GM21528 (cell line): ENCODE data around the gene CORO2B.

Experiments
- ATAC-seq: cut with Tn5 transposase; IDR thresholded peaks from one replicate; pipeline ENCODE4 v1.9.1; 2021; ENCODE audit warnings: mild to moderate bottlenecking, moderate library complexity; ENCODE audit not compliant: unreplicated experiment, low FRiP score

Gene CORO2B

DNA sequence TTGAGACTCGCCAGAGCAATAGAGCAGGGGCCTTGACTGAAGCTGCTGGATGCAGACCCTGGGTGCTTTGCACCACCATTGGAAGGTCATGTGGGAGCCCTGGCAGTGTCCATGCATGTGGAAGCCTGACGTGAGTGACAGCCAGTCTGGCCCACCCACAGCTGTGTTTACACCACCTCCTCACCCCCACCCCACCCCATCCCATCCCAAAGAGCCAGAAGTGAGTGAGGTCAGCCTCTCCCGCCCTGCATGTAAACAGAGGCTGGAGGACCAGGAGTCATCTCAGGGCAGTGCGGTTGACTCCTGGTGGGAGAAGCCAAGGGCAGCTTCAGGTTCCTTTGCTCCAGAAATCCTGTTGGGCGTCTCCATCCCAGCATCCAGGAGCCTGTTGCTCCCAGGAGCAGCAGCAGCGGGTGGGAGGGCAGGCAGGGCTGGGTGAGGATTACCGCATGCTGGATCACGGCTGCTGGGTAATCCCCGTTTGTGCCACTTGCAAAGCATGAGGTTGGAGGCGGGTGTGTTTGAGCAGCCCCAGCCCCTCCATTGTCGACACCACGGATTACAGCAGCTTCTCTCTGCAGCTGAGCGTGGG is 44.6 kb downstream of the CORO2B start:
- ATAC-seq, result no peak

DNA sequence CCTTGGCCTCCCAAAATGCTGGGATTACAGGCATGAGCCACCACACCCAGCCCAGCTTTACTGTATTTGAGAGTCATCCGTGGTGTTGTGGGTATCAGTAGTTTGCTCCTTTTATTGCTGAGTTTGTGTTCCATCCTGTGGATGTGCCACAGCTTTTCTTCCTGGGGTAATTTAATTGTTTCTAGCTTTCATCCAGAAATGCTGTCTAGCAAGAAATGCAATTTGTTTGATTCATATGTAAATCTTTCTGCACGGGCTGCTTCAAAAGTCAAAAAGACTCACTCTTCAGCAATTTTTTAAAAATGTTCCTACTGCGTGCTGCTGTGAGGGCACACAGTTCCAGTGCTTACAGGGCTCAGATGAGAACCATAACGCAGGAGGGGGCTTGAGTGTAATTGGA is 47.1 kb downstream of the CORO2B start:
- ATAC-seq, result no peak

DNA sequence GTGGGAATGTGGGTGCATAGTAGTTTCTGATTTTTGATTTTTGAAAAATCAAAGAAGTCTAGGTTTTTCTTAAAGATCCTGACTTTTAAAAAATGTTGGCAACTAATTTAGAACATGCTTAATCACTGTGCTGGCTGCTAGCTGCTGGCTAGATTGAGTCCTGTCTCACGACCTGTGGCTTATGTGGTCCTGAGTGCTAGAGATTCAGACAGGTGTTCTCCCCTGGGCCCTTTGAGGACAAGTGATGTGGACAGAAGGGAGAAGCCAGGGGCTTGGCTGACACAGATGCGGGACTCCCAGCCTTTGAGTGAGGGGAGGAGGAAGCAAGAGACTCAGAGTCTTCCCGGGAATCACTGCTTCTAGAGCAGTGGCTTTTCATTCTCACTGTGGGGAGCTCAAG is 47.5 kb downstream of the CORO2B start:
- ATAC-seq, result no peak

DNA sequence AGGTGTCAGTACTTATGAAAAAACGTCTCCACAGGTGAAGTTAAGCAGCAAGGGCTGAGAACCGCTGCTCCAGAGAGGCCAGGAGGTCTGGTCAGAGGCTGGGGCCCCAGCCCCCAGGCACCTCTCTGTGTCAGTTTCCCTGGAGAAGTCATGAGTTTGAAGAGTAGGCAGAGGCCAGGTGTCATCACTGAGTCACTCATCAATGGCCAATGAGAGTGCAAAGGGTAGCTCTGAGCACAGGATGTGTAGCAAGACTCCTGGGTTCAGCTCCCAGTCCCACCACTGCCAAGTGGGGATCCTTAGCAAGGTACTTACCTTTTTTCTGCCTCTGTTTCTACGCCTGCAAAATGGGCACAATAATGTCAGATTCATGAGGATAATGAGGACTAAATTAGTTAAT is 47.9 kb downstream of the CORO2B start:
- ATAC-seq, result no peak

DNA sequence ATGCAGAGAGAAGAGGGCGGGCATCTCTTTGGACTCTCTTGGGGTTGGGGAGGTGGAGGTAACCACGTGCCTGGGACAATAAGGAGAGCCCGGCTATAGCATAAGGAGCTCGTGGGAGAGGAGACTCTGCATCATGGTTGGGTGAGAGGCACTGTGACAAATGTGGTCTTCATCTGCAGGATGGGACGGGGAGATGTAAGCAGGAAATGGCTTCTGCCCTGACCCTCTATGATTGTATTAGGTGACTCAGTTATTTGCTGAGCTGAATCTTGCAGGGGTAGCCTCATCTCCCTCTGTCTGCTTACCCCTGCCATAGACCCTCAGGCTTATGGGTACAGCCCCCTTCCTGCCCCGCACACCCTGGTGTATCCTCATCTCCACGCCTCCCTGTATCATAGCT is 48.7 kb downstream of the CORO2B start:
- no peak for ATAC-seq

DNA sequence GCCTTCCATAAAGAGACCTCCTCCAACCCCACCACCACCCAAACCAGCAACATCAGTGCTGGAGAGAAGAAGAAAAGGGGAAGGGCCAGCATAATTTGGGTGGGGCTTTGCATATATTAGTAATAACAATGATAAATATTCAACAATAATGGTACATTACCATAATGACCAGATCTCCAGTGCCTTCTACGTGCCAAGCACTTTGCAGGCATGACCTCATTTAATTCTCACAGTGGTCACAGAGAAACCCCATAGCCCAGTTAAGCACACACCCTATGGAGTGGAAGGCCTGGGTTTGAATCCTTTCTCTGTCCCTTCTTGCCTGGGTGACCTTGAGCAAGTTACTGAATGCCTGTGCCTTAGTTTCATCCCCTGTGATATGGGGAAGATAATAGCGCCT is 49.2 kb downstream of the CORO2B start:
- no peak for ATAC-seq

DNA sequence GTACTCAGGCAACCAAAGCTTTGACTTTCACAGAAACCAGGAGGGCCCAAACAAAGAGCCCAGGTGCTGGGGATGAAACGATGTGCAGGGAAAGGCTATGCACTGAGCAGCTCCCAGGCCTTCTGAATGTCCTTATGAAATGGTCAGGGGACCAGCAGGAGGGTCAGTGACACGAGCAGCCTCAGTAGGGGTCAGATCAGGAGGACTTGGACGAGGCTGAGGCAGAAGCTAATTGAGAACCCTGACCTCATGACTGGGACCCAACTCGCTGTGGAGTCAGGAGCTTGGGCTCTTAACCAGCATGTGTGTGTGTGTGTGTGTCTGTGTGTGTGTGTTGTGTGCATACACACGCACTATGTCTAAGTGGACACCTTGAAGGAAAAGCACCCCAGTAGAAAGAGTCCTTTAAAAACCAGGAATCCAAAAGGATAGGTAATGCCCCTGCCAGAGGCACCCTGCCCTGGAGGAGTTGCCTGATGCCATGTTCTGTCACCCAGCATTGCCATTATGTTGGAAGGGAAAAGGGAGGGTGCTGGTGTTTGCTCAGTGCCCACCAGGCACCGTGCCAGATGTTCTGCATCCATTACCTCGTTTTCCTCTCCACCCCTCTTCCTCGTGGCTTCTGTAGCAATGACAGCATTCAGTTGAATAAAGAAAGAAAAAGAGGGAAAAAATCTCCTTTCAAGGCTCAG is 50.9 kb downstream of the CORO2B start:
- ATAC-seq, result no peak

DNA sequence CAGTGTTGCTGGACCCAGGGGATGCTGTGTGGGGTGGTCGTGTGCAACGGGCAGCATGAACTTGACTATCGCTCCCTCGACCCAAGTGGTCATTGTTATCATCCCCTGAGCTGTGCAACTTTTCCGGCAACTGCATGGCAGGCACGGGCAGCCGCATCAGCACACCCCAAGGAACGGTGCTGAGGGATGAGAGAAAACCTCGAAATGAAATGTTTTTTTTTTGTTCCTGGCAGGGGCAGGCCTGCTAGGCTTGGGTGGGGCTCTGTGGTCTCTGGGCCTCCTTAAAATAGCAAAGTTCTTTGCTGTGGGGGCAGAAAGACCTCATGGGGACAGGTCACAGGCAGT is 51.4 kb downstream of the CORO2B start:
- ATAC-seq, result no peak

DNA sequence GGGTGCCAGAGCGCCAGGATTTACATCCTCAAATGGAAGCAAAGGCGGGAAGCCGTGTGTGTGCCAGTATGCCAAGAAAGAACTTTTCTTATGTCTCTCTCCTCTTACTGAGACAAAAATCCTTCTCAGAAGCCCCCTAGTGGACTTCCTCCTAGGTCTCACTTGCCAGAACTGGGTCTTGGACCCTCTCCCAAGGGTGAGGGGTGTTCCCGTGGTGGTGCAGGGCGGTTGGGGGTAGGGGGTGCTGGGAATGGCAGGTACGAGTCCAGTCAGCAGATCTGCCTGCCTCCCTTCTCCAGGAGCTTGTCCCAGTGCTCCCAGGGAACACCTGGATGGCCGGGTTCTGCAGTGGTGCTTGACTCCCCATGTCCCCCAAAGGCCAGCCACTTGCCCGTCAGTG is 52.0 kb downstream of the CORO2B start:
- no peak for ATAC-seq

DNA sequence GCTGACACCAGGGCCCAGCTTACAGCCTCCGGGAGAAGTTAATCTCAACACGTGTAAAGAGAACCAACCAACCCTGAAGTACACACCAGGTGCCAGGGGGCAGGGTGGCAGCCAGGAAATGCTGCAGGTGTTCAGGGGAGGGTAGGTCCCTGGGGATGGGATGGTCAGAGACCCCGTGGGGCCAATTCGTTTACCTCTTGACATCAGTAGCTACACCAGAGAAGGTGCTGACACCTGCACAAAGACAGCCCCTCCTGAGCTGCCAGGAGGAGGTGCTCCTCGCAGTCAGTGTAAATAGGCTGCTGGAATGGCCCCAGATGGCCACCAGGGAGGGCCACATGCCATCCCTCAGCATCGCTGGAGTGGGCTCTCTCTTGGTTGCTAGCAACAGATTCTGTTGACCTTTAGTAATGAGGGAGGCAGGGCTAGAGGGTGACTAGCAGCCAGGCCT is 52.8 kb downstream of the CORO2B start:
- ATAC-seq, result no peak

DNA sequence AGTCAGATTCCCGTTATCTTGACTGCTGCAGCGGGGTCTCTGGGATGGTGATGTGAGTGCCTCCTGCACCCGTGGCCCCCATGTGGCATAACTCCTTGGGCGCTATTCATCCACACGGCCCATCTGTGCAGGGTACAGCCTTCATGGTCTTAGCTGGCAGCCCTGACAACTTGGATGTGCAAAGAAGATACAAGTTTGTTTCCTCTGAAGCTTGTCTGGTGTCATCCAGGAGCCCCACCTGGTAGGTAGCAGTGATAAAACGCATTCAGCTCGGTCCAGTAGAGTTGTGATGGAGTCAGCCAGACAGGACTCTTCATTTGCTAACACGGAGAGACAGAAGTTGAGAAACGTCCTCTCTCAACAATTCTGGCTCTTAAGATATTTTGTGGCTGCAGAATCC is 53.3 kb downstream of the CORO2B start:
- no peak for ATAC-seq

DNA sequence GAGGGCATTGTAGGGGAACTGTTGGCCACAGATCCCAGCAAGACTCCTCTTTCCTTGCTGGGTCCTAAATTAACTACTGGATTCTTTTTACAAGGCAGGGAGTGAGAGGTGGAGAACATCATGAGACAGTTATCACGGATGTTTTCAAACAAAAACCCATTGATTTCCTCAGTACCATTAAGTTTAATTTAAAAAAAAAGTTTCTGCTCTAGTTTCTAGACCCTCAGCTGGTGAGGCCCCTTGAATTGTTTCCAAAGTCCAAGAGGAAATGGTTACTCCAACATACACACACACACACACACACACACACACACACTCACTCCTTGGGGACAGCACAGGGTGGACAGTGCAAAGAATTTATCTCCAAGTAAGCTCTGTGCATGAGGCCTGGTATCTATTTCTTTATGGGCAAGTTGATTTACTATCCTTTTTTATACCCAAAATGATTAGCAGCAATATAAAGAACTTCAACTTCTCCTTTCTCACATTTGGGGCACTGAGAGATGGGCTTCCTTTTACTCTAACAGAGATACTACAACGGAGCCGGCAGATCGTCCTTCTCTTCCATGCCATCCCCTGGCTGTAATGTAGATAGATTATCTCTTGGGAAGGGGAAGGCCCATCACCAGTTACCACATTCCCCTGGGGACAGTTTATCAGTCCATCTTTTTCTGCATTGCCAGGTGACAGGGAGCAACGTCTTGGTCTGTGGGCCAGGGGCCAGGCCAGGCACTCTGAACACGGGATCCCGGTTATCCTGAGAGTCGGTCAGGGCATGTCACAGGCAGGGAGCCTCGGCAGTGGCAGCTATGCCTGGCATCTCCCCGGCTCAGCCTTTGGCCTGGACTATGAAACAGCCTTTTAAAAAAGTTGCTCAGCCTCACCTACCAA is 54.7 kb downstream of the CORO2B start:
- ATAC-seq, result no peak

DNA sequence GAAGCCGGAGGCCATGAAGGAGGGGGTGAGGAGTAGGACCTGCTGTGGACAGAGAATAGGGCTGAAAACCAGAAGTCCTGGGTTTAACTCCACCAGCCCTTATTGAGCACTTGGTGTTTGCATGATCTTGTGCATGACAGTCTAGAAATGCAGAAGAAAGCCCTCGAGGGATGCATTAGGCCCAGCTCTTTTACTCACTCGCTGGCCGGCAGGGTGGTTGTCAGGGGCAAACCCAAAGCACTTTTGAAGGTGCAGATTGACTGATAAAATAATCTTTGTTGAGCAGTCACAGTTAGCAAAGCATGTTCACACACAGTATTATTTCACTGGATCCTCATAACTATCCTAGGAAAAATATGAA is 55.3 kb downstream of the CORO2B start:
- ATAC-seq, result no peak

DNA sequence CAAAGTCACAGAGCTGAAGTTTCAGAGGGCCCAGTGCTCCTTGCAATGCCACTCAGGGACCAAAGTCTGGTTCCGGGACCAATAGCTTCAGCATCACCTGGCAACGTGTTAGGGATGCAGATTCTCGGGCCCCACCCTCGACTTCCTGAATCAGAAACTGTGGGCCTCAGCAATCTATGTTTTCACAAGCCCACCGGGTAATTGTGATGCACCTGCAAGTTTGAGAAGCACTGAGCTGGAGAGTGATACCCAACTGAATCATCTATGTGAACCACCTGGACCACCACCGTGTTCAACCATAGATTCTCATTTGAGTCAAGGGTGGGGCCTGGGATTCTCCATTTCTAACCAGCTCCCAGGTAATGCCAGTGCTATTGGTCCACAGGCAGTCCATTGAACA is 55.7 kb downstream of the CORO2B start:
- ATAC-seq, result no peak

DNA sequence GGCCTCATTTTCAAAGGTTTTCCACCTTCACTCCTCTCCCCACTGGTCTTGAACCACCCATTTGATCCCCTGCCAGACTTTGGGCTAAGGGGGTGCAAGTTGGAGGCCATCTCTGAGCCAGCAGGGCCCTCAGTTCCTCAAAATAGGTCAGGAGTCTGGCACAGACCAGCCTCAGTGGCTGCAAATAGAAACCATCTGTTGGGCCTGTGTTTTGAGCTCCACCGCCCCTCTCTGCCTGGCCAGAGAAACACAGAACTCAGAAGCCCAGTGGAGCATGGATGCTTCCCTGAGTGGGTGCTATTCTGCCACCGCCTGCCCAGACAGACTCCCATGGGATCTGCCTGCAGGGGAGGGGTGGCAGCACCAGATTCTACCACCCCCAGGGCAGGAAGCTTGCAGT is 56.3 kb downstream of the CORO2B start:
- ATAC-seq, result no peak

DNA sequence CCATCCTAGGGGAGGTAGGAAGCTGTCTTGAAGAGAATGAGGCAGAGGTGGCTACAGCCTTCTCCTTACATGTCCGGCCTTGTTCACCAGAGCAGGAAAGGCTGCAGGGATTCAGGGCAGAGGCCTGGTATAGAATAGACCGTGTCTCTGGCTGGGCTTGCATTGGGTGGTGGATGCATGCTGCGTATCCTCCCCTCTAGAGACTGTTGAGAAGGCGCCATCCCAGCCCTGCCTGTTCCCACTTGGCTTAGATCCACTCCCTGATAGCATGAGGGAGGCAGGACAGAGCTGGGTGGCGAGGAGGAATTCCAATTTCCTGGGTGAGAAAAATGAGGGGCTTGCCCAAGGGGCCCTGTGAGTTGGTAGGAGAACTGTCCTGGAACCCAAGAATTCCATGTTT is 57.5 kb downstream of the CORO2B start:
- ATAC-seq, result no peak

DNA sequence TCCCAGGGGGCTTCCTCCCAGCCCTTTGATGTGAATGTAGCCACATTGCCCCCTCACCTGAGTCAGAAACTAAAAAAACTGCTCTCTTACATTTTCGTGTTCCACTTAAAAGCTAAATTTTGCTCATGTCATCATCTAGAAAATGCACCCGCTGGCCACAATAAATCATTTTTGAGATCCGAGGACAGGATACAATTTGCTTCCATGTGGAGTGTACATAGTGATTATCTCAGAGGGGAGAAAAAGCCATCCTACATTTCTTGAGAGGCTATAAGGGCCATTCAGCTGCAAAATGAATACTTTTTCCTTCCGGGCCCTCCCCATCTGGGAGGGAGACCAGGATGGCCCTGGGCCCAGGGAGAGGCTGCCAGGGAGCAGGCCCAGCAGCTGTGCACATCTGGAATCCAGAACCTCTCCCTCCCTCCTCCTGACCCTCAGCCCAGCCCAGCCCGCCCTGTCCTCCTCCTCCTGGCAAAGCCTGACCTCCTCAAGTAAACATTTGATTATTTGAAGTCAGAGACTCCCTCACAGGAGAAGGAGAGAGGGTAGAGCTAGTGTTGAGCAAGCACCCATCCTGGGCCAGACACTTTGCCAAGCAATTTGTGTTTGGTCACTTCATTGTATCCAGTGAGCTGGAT is 59.1 kb downstream of the CORO2B start:
- no peak for ATAC-seq

DNA sequence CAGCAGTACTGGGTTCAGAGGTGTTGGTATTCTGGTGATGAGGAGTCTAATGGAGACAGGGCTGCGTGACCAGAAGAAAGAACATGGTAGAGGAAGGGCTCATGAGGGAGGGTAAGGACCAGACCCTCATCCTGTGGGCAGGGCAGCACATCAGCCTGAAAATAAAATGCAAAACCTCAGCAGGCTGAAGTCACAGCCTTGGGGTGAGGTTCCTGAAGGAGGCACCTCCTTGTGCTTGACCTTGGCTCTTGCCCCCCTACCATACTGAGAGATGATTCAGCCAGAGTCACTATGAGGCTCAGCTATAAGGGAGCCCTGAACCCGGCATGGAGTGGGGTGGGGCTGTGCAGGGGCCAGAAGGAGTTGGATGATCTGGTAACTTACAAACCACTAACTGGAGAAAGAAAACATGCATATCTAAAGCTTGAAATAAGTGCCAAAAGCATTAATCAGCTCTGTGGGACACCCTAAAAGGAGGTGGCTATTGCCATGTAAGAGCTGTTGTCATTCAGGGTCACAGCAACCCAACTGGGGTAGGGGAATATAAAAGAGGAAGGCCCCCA is 60.2 kb downstream of the CORO2B start:
- no peak for ATAC-seq

DNA sequence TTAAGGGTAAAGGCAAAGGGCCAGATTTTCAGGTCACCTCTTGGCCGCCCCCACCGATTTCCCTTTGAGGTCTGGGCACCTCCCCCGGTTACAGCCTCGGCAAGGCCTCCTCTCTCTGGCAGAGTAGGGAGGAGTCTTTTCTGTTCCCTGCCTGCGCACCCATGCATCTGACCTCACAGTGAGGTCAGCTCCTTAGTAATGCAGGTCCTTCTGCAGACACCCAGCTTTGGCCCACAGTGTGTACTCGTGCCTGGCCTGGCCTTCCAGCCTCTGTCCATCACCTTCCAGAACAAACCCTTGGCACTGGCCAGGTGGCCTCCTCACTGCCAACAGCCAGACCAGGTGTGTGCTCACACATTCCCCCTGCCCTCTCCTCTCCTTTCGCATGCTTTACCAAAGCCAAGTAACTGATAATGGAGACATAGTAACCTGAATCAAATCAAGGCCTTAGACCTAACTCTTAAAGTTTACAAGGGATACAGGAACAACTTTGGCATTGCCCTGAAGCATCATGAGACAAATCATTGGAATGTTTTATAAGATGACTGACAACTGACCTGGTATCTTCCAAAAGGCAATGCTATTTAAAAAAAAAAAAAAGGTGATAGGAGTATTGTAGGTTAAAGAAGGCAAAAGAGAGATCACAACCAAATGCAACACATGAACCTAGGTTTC is 61.3 kb downstream of the CORO2B start:
- no peak for ATAC-seq

DNA sequence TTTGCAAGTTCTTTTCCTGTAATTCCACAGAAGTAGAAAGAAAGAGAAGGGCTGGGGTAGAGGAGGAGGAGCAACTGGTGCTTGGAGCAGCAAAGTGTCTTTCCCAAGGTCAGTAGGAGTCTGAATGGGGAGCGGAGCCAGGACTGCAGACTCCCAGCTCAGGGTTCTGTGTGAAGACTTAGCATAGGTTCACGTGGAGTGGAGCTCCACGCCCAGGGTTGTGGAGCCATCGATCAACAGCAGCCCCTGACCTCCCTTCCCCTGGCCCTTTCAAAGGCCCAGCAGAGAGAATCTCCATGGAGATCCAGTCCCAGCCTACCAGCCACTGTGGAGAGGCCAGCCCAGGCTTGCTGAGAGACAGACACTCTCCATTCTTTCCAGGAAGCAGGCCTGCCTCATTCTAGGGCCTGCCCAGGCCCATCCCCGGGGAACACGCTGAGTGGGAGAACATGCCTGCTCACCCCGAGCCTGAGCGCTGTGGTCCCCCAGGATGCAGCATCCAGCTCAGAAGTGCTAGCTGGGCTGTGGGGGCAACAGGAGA is 62.1 kb downstream of the CORO2B start:
- no peak for ATAC-seq
